CD14-positive monocyte (primary cell): Measurements from ENCODE around the gene PRKN. TPM values are rescaled to one million over a fixed set of nuclear protein-coding genes. Genes with fewer than 3 reads are reported as not detected.

ENCODE experiments used
- DNase-seq, 3 donors: peaks; one replicate each; pipeline ENCODE4 v3.0.0-alpha.2; 2011 to 2022
- H2AFZ ChIP-seq: 2 replicates; pipeline ENCODE4 v1.6.0; 2012; ENCODE audit warnings: mild to moderate bottlenecking, low read depth, low read length, inconsistent platforms; ENCODE audit not compliant: insufficient read depth, poor library complexity, severe bottlenecking
- H3K27ac ChIP-seq, 2 donors: 1 replicate in 1 of 2; 2 replicates in 1 of 2; pipeline ENCODE4 v1.5.1; 2012 to 2013; ENCODE audit warnings: low read length in 2 of 2, control low read depth in 1 of 2, inconsistent platforms in 1 of 2, low read depth in 1 of 2, mild to moderate bottlenecking in 1 of 2
- H3K27me3 ChIP-seq, 2 donors: one replicate each; pipeline versions ENCODE4 v1.6.0 to v1.6.1; 2011 to 2013; ENCODE audit warnings: low read length in 2 of 2; ENCODE audit not compliant: control insufficient read depth in 2 of 2, insufficient read depth in 2 of 2
- H3K36me3 ChIP-seq, 2 donors: replicated peaks in 1 of 2; 1 replicate in 1 of 2; 2 replicates in 1 of 2; pipeline versions ENCODE4 v1.5.1 to v1.6.1; 2012 to 2013; ENCODE audit warnings: low read length in 2 of 2, control low read depth in 1 of 2, inconsistent platforms in 1 of 2, mild to moderate bottlenecking in 1 of 2; ENCODE audit not compliant: insufficient read depth in 2 of 2, control insufficient read depth in 1 of 2
- H3K4me1 ChIP-seq, 2 donors: 1 replicate in 1 of 2; 2 replicates in 1 of 2; pipeline versions ENCODE4 v1.5.1 to v1.6.1; 2012 to 2013; ENCODE audit warnings: low read length in 2 of 2, control low read depth in 1 of 2, inconsistent platforms in 1 of 2, mild to moderate bottlenecking in 1 of 2, moderate library complexity in 1 of 2; ENCODE audit not compliant: insufficient read depth in 2 of 2, control insufficient read depth in 1 of 2
- H3K4me2 ChIP-seq: replicated peaks from 2 replicates; pipeline ENCODE3; 2012; ENCODE audit warnings: low read length, moderate library complexity, mild to moderate bottlenecking; ENCODE audit not compliant: poor library complexity, severe bottlenecking; ENCODE audit errors: extremely low read depth
- H3K4me3 ChIP-seq, 3 experiments: fragments of 200-600 bp in 1 of 3; sonication (generic) in 1 of 3; replicated peaks in 1 of 3; 1 replicate in 2 of 3; 2 replicates in 1 of 3; pipeline ENCODE4 v1.5.1; 2011 to 2013; ENCODE audit warnings: low read length in 3 of 3, mild to moderate bottlenecking in 3 of 3, control low read depth in 2 of 3, low read depth in 2 of 3, inconsistent platforms in 1 of 3, moderate library complexity in 1 of 3
- H3K79me2 ChIP-seq: 2 replicates; pipeline ENCODE4 v1.6.0; 2012; ENCODE audit warnings: mild to moderate bottlenecking, control low read depth, inconsistent platforms, low read length, moderate library complexity; ENCODE audit not compliant: insufficient read depth
- H3K9ac ChIP-seq: 2 replicates; pipeline ENCODE4 v1.6.0; 2017; ENCODE audit warnings: low read length, mild to moderate bottlenecking; ENCODE audit not compliant: insufficient read depth, poor library complexity, severe bottlenecking
- H3K9me3 ChIP-seq, 2 donors: replicated peaks in 1 of 2; 1 replicate in 1 of 2; 2 replicates in 1 of 2; pipeline versions ENCODE4 v1.5.1 to v1.6.1; 2012 to 2013; ENCODE audit warnings: low read length in 2 of 2, control low read depth in 1 of 2; ENCODE audit not compliant: control insufficient read depth in 1 of 2, insufficient read depth in 1 of 2
- H4K20me1 ChIP-seq: 2 replicates; pipeline ENCODE4 v1.6.0; 2012; ENCODE audit warnings: mild to moderate bottlenecking, low read length, control low read depth, moderate library complexity; ENCODE audit not compliant: insufficient read depth
- H3K27ac Mint-ChIP-seq, 7 donors: one replicate each; pipeline ENCODE4 v1.8.0; 2020; ENCODE audit warnings: mild to moderate bottlenecking in 7 of 7, mixed read lengths in 7 of 7, moderate library complexity in 6 of 7, inconsistent platforms in 2 of 7
- H3K27me3 Mint-ChIP-seq, 3 donors: one replicate each; pipeline ENCODE4 v1.8.0; 2021 to 2022; ENCODE audit warnings: low read depth in 3 of 3, mild to moderate bottlenecking in 3 of 3, mixed read lengths in 3 of 3, moderate library complexity in 3 of 3, inconsistent platforms in 1 of 3
- H3K36me3 Mint-ChIP-seq, 2 donors: one replicate each; pipeline ENCODE4 v1.8.0; 2020; ENCODE audit warnings: mixed read lengths in 2 of 2, inconsistent platforms in 1 of 2, mild to moderate bottlenecking in 1 of 2
- H3K4me1 Mint-ChIP-seq: one replicate; pipeline ENCODE4 v1.8.0; 2020; ENCODE audit warnings: mild to moderate bottlenecking, mixed read lengths
- H3K4me3 Mint-ChIP-seq, 2 donors: one replicate each; pipeline ENCODE4 v1.8.0; 2020; ENCODE audit warnings: mild to moderate bottlenecking in 2 of 2, mixed read lengths in 2 of 2, moderate library complexity in 1 of 2
- H3K9me3 Mint-ChIP-seq, 7 donors: one replicate each; pipeline ENCODE4 v1.8.0; 2020 to 2022; ENCODE audit warnings: mixed read lengths in 7 of 7, mild to moderate bottlenecking in 6 of 7, moderate library complexity in 6 of 7, inconsistent platforms in 2 of 7
- WGBS: methylation state at CpG from one replicate; pipeline ENCODE4 v1.1.5; 2013; ENCODE audit warnings: missing lambda C conversion rate; ENCODE audit not compliant: insufficient coverage; 5-methylcytosine and 5-hydroxymethylcytosine counted together
- intact Hi-C, 2 donors: fragments of 100-400 bp; cut with micrococcal nuclease; formaldehyde crosslinking; loops; one replicate each; pipeline versions ENCODE4 v1.15.0 to v1.15.1; 2023
- polyA plus RNA-seq, 3 donors: library from polyadenylated mRNA; depleted of rRNA in 1 of 3; unstranded in 2 of 3; stranded (reverse) in 1 of 3; fragments of 300-500 nt in 2 of 3; fragments of >200 nt in 1 of 3; fragmentation: Illumina TruSeq in 2 of 3; gene quantifications; 1 replicate in 2 of 3; 2 replicates in 1 of 3; pipeline ENCODE4 v1.2.3, GENCODE V29; 2012 to 2021
- TF ChIP-seq, protein P1 (sequence below): fragments of 200-600 bp; IDR thresholded peaks from one replicate; pipeline ENCODE4 v1.8.0; 2022; ENCODE audit warnings: antibody characterized with exemption, mild to moderate bottlenecking

PRKN gene
- polyA plus RNA-seq, 3 donors = 0.19 to 0.21 TPM; not detected in 1

DNA sequence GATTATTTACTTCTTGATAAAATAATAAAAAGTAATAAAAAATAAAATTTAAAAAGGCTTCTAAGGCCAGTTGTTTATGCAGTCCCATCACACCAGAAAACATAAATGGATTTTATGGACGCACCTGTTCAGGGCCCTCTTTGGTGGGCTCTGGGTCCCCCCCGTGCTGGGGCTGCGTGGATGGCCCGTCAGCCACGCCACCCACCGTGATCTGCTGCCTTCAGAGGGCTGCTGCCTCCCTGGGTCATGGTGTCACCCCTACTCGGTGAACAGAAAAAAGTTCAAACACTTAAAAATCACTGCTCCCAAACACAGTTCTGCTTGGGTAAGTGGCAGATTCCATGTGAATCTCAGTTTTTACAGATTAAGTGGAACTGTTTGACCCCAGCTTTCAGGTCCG is 1006.1 kb downstream of the PRKN start:
- Mint-ChIP-seq H3K27ac (no peak overlapping the region), H3K4me1 (no peaks in the 10 kb centered on the region), H3K36me3 (no peaks in the 10 kb centered on the region), H3K4me3 (no peak overlapping the region), H3K9me3 (peaks cover 0 to 9% (median 4%) of the 10 kb centered on the region in 7 donors), H3K27me3 (peaks cover 0 to 2% (median 0%) of the 10 kb centered on the region in 3 donors)
- H3K4me1 ChIP-seq = no peaks in the 10 kb centered on the region
- H3K27me3 ChIP-seq = no peaks in the 10 kb centered on the region
- WGBS = 98% methylated on average over 6 of the region's 8 CpGs
- TF ChIP-seq, protein P1, sequence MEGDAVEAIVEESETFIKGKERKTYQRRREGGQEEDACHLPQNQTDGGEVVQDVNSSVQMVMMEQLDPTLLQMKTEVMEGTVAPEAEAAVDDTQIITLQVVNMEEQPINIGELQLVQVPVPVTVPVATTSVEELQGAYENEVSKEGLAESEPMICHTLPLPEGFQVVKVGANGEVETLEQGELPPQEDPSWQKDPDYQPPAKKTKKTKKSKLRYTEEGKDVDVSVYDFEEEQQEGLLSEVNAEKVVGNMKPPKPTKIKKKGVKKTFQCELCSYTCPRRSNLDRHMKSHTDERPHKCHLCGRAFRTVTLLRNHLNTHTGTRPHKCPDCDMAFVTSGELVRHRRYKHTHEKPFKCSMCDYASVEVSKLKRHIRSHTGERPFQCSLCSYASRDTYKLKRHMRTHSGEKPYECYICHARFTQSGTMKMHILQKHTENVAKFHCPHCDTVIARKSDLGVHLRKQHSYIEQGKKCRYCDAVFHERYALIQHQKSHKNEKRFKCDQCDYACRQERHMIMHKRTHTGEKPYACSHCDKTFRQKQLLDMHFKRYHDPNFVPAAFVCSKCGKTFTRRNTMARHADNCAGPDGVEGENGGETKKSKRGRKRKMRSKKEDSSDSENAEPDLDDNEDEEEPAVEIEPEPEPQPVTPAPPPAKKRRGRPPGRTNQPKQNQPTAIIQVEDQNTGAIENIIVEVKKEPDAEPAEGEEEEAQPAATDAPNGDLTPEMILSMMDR = no peak
- H3K9ac ChIP-seq = no peak overlapping the region
- H3K4me2 ChIP-seq = no peak overlapping the region
- intact Hi-C loops = no loop called here
- H2AFZ ChIP-seq = no peak overlapping the region
- H3K9me3 ChIP-seq = peaks cover 6 to 10% of the 10 kb centered on the region in 2 donors
- H3K36me3 ChIP-seq = no peaks in the 10 kb centered on the region
- no peak overlapping the region for H3K27ac ChIP-seq
- no peaks in the 10 kb centered on the region for H3K79me2 ChIP-seq
- no peaks in the 10 kb centered on the region for H4K20me1 ChIP-seq
- no peak for DNase-seq
- no peak overlapping the region for H3K4me3 ChIP-seq

DNA sequence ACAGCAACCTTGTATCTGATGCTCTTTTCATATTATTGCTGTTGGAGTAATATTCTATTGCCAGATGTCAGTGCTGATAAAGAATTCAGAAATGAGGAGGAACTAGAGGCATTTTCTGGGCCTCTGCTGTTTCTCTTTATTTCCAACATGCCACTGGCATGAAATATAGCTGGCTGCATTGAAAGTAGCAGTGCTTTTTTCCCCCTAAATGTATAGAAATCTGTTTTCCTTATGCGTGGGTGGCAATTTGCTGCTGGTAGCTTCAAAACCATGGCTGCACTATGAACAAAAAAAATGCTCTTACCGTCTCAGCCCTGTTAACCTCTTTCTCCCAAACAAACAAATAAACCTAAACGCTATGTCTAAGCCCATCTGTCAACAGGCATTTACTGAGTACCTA is 1011.4 kb downstream of the PRKN start:
- TF ChIP-seq, protein P1 = no peak
- no peaks in the 10 kb centered on the region for H3K36me3 ChIP-seq
- H3K27me3 Mint-ChIP-seq = no peaks in the 10 kb centered on the region
- WGBS = no CpG with 5 or more reads among the region's 3 CpGs
- no peaks in the 10 kb centered on the region for H3K79me2 ChIP-seq
- no peaks in the 10 kb centered on the region for H3K36me3 Mint-ChIP-seq
- H3K27me3 ChIP-seq = no peaks in the 10 kb centered on the region
- no peak overlapping the region for H3K9ac ChIP-seq
- intact Hi-C loops = no loop called here
- H3K27ac ChIP-seq = no peak overlapping the region
- H3K4me3 Mint-ChIP-seq = no peak overlapping the region
- peaks cover 3 to 15% (median 10%) of the 10 kb centered on the region in 7 donors for H3K9me3 Mint-ChIP-seq
- H3K9me3 ChIP-seq = peaks cover 17 to 31% of the 10 kb centered on the region in 2 donors
- no peak overlapping the region for H3K27ac Mint-ChIP-seq
- H3K4me1 Mint-ChIP-seq = no peaks in the 10 kb centered on the region
- no peaks in the 10 kb centered on the region for H4K20me1 ChIP-seq
- DNase-seq = no peak
- no peak overlapping the region for H3K4me3 ChIP-seq
- no peak overlapping the region for H3K4me2 ChIP-seq
- no peaks in the 10 kb centered on the region for H3K4me1 ChIP-seq
- no peak overlapping the region for H2AFZ ChIP-seq
